ENCODE results near the gene SPDEF. TPM values are rescaled to one million over a fixed set of nuclear protein-coding genes. Genes with fewer than 3 reads are reported as not detected.

SPDEF gene
- total RNA-seq, 1 donor from 2014 or later = 6.1 TPM

Other genes with a start within 250 kb of the SPDEF start
- 65.0 TPM for gene NUDT3, start 163.7 kb downstream of the SPDEF start, total RNA-seq
- gene RPS10, start 130.3 kb downstream of the SPDEF start, total RNA-seq = 1,790 TPM
- 0.10 TPM for gene PACSIN1, start 90.3 kb downstream of the SPDEF start, total RNA-seq
- 54.2 TPM for gene ILRUN, start 140.4 kb upstream of the SPDEF start, total RNA-seq
- 29.6 TPM for gene SNRPC, start 201.2 kb upstream of the SPDEF start, total RNA-seq
- 12.1 TPM for gene BLTP3A, start 235.8 kb upstream of the SPDEF start, total RNA-seq

Measured in tongue (tissue), 1 donor.